NCI-H187 treated with DMSO at 0.1 percent for 48 hours (cell line): Measurements from ENCODE around the gene P2RX3.
"Not testable (repeated sequence)": the region's sequence is repeated elsewhere in the genome, so short reads cannot be mapped to it uniquely, and the experiment has no call there.

ENCODE experiments used
- DNase-seq: peaks from one replicate; lab custom pipeline; 2025; lab: John Stamatoyannopoulos, UW

Gene P2RX3

DNA sequence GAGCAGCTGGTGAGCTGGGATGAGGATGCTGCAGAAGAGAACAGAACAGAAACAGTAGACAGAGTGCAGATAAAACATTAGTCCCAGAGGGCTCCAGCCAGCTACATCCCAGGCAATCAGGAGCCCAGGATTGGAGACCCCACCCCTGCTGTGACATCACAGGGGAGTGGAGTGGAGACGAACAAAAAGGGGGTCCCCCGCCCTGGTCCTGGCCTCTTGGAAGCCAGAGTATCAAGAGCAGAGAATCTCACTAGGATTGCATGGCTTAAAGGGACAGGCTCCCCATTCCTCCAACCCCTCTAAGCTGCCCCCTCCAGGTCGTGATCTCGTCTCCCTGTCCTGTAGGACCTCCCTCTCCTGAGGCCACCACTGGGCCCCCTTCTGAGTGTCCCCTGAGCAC lies at the start of gene P2RX3:
Gene P2RX3 (plus strand): TSS at position 211 of the 400 bp plus-strand sequence. CDS start 199 bp downstream, outside the sequence.
- DNase-seq = no peak

DNA sequence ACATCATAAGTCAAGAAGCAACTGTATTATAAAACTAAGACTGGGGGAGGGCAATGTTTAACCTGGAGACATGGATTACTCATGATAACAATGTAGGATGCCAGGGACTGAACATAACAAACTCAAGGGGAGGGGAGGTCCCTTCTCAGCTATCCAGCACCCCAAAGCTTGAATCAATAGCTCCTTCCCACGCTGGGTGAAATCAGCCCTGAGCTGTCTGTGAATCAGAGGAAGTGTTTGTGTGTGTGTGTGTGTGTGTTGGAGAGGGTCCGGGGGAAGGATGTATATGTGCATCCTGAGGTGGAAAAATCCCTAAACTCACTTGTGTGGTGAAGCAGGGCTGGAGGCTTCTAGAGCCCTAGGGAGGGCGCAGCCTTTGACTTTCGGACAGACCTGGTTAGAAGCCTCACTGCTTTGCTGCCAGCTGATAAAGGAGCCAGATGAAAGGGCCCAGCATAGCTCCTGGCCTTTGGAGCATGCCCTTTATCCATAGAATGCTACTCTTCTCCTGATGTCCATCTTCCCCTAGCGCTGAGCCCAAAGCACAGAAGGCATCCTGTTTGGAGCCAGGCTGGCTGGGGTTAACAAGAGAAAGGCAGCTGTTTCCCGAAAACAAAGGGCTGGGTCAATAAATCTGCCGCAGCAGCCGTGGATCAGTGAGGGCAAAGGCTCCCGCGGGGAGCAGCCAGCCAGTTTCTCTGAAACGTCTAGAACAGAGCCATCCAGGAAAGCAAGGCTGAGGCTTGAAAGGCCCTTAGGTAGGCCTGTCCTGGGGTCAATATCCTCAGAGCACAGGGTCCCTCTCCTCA lies 49.2 kb upstream of the P2RX3 start:
- DNase-seq = no peak

GRCh38 chr11:57290288-57290687 lies 47.9 kb upstream of the P2RX3 start:
- no peak for DNase-seq

DNA sequence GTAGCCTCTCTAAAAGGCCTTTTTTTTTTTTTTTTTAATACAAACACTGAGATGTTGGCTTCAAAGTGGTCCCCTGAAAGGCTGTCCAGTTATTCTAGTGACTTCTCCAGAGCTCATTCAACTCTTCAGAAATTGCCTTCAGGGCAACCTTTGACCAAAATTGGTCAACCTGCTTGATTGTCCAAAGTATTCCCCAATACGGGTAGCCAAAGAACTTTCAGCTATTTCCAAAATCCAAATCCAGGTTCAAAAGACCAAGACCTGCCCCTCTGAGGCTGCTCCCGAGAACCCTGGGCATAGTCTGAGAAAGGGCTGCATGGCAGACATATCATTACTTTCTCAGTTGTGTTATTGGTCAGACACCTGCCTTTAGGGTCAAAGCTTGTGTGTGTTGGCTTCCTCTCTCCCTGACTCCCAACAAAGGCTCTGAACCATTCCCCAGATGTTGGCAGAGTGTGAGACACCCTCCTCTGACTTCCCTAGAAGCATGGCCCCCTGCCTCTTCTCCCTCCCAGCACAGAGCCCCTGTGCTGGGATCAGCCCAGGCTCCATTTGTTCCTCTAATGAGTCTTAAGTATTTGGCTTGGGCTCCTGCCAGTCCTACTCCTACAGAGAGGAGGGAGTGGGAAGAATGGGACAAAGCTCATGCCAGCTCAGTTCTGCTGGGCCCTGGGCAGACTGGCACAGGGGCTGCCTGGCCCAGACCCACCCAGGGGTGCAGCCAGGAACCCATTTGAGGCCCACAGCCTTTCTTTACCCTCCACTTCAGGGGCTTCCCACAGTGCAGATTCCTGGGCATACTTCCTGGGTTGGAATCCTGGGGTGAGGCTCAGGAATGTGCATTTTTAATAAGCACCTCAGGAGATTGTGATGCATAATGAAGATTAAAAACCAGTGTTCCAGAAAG lies 43.7 kb upstream of the P2RX3 start:
- DNase-seq = no peak

DNA sequence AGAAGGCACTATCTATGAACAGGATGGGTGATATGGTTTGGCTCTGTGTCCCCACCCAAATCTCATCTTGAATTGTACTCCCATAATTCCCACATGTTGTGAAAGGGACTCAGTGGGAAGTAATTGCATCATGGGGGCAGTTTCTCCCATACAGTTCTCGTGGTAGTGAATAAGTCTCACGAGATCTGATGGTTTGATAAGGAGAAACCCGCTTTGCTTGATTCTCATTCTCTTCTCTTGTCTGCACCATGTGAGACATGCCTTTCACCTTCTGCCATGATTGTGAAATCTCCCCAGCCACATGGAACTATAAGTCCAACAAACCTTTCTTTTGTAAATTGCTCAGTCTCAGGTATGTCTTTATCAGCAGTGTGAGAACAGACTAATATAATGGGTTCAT lies 41.9 kb upstream of the P2RX3 start:
- DNase-seq = not testable (repeated sequence)

GRCh38 chr11:57297221-57297620 lies 40.9 kb upstream of the P2RX3 start:
- DNase-seq = no peak

- no peak for DNase-seq
Measured at GRCh38 chr11:57299150-57299737, 38.9 kb upstream of the P2RX3 start.

- no peak for DNase-seq
Measured at GRCh38 chr11:57300785-57301184, 37.4 kb upstream of the P2RX3 start.

DNA sequence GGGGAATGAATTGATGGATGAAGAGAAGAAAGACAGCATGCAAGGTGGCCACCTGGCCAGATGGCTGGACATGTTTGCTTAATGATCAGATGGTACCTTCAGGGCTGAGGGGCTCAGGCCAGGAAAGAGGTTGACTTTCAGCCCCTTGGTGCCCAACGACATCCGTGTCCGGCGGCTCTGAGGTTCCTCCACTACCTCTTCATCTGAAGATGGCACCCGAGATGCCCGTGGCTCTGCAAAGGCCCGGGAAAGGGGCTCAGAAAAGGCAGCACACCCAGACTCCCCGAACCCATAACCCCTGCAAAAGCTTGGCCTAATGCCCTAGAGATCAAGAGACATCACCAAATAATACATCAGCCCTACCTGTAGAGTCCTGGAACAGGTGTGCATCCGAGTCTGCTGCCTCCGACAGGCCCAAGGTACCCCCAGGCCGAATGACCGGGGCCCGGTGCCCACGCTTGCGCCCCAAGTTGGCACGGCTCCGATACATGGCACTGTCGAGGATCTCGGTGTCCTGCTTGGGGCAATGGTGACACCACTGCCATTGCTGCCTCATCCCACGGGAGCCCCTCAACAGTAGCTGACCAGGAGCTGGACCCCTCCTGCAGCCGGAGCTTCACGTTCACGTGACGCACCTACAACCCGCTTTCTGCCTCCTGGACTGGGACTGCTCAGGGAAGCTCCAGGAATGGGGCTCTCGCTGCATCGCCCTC lies 36.3 kb upstream of the P2RX3 start:
- no peak for DNase-seq

DNA sequence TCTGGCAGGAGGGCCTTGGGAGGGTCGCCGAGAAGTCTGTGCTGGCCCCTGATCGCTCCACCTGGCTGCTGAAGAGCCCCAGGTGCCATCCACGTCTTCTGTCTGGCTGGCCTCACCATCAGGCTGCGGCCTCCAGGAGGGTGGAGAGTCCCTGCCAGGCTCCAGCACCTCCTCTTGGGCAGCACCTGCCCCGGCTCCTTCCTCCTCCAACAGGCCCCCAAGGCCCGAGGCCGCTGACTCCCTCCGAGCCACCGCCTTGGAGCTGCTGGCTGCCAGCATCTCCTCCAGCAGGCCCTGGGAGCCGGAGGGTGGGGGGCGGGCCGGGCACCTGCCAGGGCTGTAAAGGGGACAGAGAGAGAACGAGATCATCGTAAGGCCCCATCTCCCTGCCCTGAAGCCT lies 35.7 kb upstream of the P2RX3 start:
- no peak for DNase-seq

GRCh38 chr11:57303280-57303989 lies 34.7 kb upstream of the P2RX3 start:
- DNase-seq = no peak

- DNase-seq = no peak
Measured at GRCh38 chr11:57303990-57304579, 34.1 kb upstream of the P2RX3 start.

DNA sequence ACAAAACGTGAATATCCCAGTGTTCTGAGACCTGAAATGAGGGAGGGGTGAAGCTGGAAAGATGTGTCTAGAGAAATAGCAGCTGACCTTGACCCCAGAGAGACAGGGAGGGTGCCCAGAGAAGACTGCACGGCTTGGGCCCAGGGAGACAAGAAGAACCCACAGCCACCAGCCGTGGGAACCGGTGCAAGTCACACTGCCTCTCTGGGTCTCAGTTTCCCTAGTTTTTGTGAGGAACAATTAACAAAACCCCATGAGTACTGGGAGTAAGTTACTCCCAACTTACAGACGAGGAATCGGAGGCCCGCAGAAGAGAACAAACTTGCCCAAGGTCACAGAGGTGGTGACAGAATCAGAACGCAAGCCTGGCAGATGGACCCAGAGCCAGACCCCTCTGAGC lies 32.6 kb upstream of the P2RX3 start:
- DNase-seq = no peak

DNA sequence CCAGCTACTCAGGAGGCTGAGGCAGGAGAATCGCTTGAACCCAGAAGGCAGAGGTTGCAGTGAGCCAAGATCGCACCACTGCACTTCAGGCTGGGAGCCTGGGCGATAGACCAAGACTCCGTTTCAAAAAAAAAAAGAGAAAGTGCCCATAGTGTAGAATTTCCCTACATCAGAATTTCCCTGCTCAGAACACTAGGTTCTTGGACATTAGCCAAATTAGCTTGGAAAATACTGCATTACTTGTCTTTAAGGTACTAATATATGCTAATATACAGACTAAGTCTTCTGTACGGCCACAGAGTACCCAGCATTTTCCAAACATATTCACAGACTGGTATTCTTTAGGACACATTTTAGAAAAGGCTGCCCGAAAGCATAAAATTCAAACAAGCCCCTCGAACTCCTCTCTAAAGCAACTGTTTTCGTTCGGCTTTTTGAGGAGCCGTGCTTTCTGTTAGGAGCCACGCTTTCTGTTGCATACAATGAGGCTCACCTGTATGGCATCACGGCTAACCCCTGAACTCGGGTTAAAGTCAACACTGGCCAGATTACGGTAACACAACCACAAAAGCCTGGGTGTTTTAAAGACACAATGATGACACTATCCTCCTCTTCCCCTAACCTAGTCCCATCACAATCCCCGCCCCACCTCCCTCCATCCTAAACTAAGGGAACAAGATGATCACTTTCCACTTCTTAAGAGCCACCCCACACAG lies 31.8 kb upstream of the P2RX3 start:
- DNase-seq = no peak

DNA sequence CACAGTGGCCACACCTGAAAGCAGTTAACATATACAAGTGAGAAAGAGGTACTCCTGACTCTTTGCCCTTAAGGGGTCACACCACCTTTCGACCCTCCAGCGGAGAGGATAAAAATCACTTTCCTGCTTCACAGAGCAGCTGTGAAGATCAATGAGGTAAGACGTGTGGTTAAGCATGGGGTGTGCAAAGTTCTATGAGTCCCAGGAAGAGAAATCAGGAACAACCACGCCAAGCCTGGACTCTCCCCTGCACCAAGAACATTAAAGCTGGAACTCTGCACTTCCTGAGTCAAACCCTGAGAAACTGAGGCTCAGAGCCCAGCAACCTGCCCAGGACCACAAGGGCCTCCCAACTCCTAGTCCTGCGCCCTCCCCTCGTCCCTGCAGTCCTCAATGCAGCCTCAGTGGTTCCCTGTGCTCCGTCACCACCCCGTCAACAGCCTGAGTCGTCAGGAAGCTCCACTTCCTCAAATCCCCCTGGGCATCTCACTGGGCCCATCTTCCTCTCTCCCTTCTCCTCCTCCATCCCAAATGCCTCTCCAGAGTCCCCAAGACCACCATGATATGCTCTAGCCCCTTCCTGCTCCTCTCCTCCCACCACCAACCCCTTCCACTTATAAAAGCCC lies 31.1 kb upstream of the P2RX3 start:
- no peak for DNase-seq

- no peak for DNase-seq
Measured at GRCh38 chr11:57307666-57308270, 30.4 kb upstream of the P2RX3 start.

DNA sequence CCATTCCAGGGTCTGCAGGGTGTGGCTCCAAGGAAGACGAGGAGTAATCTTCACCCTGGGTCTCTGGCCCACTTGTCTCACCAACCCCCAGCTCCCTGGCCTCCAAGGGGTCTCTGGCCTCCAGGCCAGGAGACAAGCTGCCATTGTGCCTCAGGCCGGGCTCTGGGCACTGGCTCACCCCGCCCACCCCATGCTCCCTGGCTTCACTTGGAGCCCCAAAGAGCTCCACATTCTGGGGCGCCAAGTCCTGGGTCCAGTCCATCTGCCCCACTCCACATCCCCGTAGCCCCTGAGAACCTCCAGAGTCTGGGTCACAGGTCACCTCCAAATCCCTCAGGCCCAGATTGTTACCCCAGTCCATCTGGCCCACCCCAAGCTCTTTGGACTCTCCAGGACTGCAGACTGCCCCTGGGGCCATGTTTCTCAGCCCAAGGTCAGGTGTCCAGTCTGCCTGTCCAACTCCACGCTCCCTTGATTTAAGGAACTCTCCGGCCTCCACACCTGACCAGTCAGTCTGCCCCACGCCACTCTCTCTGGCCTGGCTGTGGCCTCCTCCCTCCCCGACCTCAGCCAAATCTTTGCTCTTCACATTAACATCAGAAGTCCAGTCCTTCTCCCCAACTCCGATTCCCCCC lies 29.6 kb upstream of the P2RX3 start:
- no peak for DNase-seq

- no peak for DNase-seq
Measured at GRCh38 chr11:57309106-57310059, 28.8 kb upstream of the P2RX3 start.
